Mesothelial cell of epicardium (in vitro differentiated cells): ENCODE measurements around the gene KCNMA1. TPM values are rescaled to one million over a fixed set of nuclear protein-coding genes. Genes with fewer than 3 reads are reported as not detected.

Experiments
- DNase-seq, 2 experiments: peaks; one replicate each; pipeline ENCODE4 v3.0.0; 2021; ENCODE audit warnings: low spot score in 2 of 2; ENCODE audit not compliant: unreplicated experiment in 2 of 2
- H3K27ac Mint-ChIP-seq: 2 replicates; pipeline ENCODE4 v1.8.0; 2021; ENCODE audit warnings: mixed read lengths
- H3K27me3 Mint-ChIP-seq: 2 replicates; pipeline ENCODE4 v1.8.0; 2021; ENCODE audit warnings: low read depth, mixed read lengths
- H3K36me3 Mint-ChIP-seq: 2 replicates; pipeline ENCODE4 v1.8.0; 2021; ENCODE audit warnings: mixed read lengths
- H3K4me1 Mint-ChIP-seq: 2 replicates; pipeline ENCODE4 v1.8.0; 2021; ENCODE audit warnings: mixed read lengths
- H3K4me3 Mint-ChIP-seq: 2 replicates; pipeline ENCODE4 v1.8.0; 2021; ENCODE audit warnings: mild to moderate bottlenecking, moderate library complexity, mixed read lengths
- H3K9me3 Mint-ChIP-seq: 2 replicates; pipeline ENCODE4 v1.8.0; 2021; ENCODE audit warnings: mixed read lengths
- CTCF ChIP-seq: fragments of 200-600 bp; sonication (generic); IDR thresholded peaks from one replicate; pipeline ENCODE4 v1.5.0; 2021; ENCODE audit warnings: antibody characterized with exemption; ENCODE audit not compliant: unreplicated experiment
- total RNA-seq: library from RNA; stranded (reverse); gene quantifications from 3 replicates; pipeline ENCODE4 v1.2.1, GENCODE V29; 2021

KCNMA1 gene
- total RNA-seq, 1 donor from 2014 or later, result 44.0 TPM

DNA sequence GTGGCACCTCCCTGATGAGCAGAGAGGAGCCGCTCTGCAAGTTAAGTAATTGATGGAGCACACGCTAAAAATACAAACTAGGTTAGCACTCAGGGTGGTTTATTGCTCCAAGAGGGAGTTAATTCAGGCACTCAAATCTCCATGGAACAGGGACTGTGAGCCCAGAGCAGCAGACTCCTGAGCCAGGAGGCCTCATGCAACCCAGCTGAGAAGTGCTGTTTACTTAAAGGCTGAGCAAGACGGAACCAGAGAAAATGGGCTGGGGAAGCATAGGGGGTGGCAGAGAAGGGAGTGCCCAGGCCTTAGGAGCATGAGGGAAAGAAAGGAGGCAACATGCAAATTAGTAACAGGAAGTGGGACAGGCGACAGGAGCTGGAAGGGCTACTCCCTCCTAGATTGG, 174.1 kb downstream of the KCNMA1 start:
- no peaks in the 10 kb centered on the region for H3K36me3 Mint-ChIP-seq
- no peaks in the 10 kb centered on the region for H3K9me3 Mint-ChIP-seq
- no peaks in the 10 kb centered on the region for H3K27me3 Mint-ChIP-seq
- no peak for DNase-seq
- peaks cover 6% of the 10 kb centered on the region for H3K4me1 Mint-ChIP-seq
- no peak for TF ChIP-seq CTCF
- no peak overlapping the region for H3K4me3 Mint-ChIP-seq
- H3K27ac Mint-ChIP-seq, result no peak overlapping the region

DNA sequence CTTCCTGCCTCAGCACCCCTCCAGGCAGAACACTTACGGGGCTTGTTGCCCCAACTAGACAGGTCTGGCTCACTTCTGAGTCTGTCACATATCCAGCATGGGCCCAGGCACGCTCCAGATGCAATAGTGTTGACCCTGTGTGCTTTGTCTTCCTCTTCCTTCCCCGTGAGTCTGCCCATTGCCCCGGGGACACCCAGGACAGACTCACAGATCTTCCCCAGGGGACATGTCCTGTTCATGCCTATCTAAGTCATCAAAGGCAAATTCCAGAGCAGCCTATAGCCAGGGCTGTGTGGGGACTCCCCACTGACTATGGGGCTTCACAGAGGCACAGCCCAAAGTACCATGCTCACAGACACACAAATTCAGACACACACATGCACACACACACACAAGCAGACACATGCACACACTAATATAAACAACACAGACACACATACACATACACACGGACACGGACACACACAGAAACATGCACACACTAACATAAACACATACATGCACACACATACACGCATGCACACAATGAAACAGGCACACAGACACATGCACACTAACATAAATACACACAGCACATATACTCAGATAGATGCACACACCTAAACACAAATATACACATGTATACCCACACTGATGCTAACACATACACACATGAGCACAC, 175.8 kb downstream of the KCNMA1 start:
- Mint-ChIP-seq H3K27ac (no peak overlapping the region), H3K4me3 (no peak overlapping the region), H3K27me3 (no peaks in the 10 kb centered on the region), H3K4me1 (peaks cover 9% of the 10 kb centered on the region), H3K36me3 (no peaks in the 10 kb centered on the region), H3K9me3 (no peaks in the 10 kb centered on the region)
- no peak for DNase-seq
- no peak for TF ChIP-seq CTCF

DNA sequence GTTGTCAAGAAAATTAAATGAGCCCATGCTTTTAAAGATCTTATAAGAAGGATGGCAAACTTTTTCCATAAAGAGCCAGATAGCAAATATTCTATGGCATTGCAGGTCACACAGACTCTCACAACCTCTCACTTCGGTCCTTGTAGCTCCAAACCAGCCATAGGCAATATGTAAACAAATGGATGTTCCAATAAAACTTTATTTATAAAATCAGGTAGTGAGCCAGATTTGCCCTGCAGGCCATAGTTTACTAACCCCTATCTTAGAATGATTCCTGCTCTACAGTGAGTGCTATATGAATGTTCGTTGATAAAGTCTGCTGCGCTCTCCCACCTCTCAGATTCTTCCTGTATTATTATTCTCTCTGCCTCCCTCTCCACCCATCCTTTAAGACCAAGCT, 177.7 kb downstream of the KCNMA1 start:
- no peak overlapping the region for H3K27ac Mint-ChIP-seq
- peaks cover 9% of the 10 kb centered on the region for H3K4me1 Mint-ChIP-seq
- DNase-seq, result no peak
- no peaks in the 10 kb centered on the region for H3K9me3 Mint-ChIP-seq
- no peaks in the 10 kb centered on the region for H3K36me3 Mint-ChIP-seq
- no peaks in the 10 kb centered on the region for H3K27me3 Mint-ChIP-seq
- no peak for TF ChIP-seq CTCF
- H3K4me3 Mint-ChIP-seq, result no peak overlapping the region

GRCh38 chr10:77458986-77459590, 178.5 kb downstream of the KCNMA1 start:
- no peak overlapping the region for H3K4me3 Mint-ChIP-seq
- no peaks in the 10 kb centered on the region for H3K36me3 Mint-ChIP-seq
- H3K27ac Mint-ChIP-seq, result no peak overlapping the region

GRCh38 chr10:77457721-77458120, 179.9 kb downstream of the KCNMA1 start:
- Mint-ChIP-seq H3K36me3 (no peaks in the 10 kb centered on the region), H3K4me1 (peaks cover 6% of the 10 kb centered on the region), H3K9me3 (no peaks in the 10 kb centered on the region), H3K4me3 (no peak overlapping the region), H3K27ac (no peak overlapping the region), H3K27me3 (no peaks in the 10 kb centered on the region)
- DNase-seq, result no peak
- TF ChIP-seq CTCF, result no peak

More at GRCh38 chr10:77458986-77459590, 178.5 kb downstream of the KCNMA1 start:
- no peak for DNase-seq
- Mint-ChIP-seq H3K4me1 (peaks cover 9% of the 10 kb centered on the region), H3K9me3 (no peaks in the 10 kb centered on the region), H3K27me3 (no peaks in the 10 kb centered on the region)
- no peak for TF ChIP-seq CTCF
